Epithelial cell of prostate (primary cell): Measurements from ENCODE around the gene CDH13.

Experiments used
- DNase-seq: peaks from one replicate; pipeline ENCODE4 v3.0.0-alpha.2; 2011; ENCODE audit warnings: low read depth, low spot score
- H3K27ac ChIP-seq: fragments of 450-650 bp; 2 replicates; pipeline ENCODE4 v1.5.1; 2017; ENCODE audit warnings: mild to moderate bottlenecking

Gene CDH13

GRCh38 chr16:83300326-83300725 lies 673.6 kb downstream of the CDH13 start:
- DNase-seq: no peak
- H3K27ac ChIP-seq: no peak overlapping the region

DNA sequence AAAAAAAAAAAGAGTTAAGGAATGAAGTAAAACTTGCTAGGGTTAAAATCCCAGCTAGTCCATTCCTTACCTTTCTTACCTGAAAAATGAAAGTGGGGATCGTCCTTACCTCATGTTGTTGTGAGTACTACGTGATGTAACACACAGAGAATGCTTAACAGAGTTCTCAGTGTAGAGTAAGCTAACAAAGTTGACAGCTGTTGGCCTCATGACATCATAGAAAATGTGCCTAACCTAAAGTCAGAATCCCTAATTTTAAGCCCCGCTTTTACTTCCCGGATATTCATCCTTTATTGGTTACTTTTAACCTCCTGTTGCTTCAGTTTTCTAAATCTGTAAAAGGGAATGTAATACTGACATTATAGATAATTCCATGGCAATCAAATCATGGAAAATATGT lies 675.2 kb downstream of the CDH13 start:
- no peak for DNase-seq
- H3K27ac ChIP-seq: no peak overlapping the region

DNA sequence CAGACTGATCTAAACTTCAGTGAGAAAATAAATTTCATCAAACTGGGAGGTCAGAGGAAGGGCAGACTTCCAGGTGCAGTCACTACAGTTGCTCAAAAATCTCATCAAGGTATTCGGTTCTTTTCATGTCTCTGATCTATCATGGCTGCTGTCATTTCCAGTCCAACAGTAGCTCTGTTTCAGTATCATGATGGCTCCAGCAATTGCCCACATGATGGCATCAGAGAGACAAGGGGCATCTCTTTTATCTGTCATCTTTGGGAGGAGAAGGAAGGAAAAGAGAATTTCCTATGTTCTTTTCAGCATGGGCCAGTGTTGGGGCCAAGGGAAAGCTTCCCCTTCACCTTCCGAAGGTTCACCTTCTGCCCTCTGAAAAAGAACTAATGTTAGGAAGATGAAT lies 676.1 kb downstream of the CDH13 start:
- H3K27ac ChIP-seq: no peak overlapping the region
- no peak for DNase-seq

- peak; percentile 27 for DNase-seq
- no peak overlapping the region for H3K27ac ChIP-seq
Measured at GRCh38 chr16:83305092-83305491, 678.3 kb downstream of the CDH13 start.

GRCh38 chr16:83306961-83307593 lies 680.3 kb downstream of the CDH13 start:
- no peak for DNase-seq
- no peak overlapping the region for H3K27ac ChIP-seq

DNA sequence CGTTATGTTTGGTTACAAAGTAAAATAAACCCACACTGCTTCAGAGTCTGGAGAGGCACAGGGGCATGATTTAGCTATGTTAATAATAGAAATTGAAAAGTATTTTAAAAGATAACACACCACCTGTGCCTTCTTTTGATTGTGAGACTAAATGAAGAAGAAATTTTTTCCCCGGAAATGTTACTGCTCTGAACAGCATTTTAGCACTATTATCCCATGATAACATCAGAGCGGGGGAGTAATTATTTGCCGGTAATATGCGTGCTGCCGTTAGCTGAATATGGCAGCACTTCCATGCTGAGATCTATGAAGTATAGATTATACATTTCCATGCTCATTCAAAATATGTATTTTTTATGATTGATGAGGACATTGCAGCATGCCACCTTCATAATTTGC lies 680.8 kb downstream of the CDH13 start:
- H3K27ac ChIP-seq: no peak overlapping the region
- no peak for DNase-seq

- no peak for DNase-seq
- H3K27ac ChIP-seq: no peak overlapping the region
Measured at GRCh38 chr16:83308414-83308813, 681.6 kb downstream of the CDH13 start.

- no peak for DNase-seq
- H3K27ac ChIP-seq: no peak overlapping the region
Measured at GRCh38 chr16:83310816-83311215, 684.0 kb downstream of the CDH13 start.

DNA sequence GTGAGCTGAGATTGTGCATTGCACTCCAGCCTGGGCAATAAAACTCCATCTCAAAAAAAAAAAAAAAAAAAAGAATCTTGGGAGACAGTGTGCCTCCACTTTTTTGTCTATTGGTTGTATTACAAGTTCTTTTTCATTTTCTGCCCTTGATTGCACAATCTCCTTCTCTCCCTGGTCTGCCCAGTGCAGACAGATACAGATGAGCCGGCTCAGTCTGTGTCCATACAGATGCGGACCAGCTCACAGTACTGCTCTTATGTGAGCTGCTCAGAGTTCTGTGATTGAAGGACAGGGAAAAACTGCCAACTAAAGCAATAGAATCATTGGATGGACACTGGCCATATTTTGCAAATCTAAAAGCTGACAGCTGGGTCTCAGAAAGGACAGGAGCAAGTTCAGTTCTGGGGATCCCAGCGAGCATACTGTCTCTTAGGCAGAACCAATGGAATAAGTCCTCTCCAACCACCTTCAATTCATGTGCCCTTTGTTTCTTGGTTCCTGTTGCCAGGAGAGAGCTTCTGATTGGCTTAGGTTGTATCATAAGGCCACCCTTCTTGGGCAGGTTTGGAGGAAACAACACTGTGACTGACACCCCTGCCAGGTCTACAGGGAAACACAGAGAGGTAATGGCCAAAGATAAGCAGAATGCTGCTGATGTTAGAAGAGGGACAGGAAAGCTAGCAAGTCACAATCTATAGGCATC lies 685.4 kb downstream of the CDH13 start:
- H3K27ac ChIP-seq: no peak overlapping the region
- no peak for DNase-seq

GRCh38 chr16:83312718-83313245 lies 686.0 kb downstream of the CDH13 start:
- H3K27ac ChIP-seq: no peak overlapping the region
- DNase-seq: no peak

DNA sequence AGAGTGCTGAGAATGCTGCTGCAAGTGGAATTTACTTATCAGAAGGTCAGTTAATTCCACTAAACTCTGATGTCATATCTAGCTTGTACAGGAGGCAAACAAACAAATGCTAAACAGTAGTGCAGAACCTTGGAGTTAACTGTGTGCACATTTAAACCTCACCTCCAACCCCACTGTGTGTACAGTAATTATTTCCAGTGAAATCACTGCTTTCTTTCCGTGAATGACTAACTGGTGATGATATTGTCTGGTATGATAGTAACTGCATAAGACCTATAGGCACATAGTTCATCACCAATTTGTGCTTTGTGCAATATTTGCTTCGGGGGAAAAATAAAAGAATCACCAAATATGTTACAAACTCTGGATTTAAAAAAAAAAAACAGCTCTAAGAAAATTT lies 688.5 kb downstream of the CDH13 start:
- H3K27ac ChIP-seq: no peak overlapping the region
- DNase-seq: no peak

DNA sequence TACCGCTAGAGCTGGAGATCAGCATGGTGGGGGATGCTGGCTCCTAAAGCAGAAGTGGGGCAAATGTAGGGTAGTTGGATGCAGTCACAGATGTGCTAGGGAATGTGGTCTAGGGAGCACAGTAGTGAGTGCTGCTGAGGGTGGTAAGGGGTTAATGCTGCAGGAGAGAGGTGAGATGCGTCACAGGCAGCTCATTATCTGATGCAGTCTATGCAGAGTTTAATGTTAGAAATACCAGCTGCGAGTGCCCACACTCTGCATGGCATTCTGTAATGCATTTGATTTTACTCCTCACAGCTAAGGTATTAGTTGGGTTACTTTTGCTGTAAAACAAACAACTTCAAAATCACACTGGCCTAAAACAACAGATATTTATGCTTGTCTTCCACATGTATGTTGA lies 689.7 kb downstream of the CDH13 start:
- H3K27ac ChIP-seq: no peak overlapping the region
- DNase-seq: no peak

DNA sequence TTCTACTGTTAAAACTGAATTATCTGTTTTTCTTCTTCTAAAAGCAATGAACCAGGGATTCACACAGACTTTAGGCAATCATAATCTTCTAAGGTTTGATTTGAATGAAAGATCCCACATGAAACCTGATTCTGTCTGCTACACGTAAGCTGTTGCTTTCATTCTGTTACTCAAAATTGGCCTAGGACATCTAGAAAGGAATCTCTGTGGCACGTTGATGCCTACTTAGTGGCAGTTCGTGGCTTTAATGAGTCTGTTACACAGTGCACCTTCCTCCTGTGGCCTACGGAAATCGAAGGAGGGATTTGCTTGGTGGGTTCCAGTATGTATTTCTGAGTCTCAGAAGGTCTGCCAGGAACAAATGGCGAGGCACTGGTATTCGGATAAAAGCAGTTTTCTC lies 691.6 kb downstream of the CDH13 start:
- no peak for DNase-seq
- H3K27ac ChIP-seq: no peak overlapping the region

DNA sequence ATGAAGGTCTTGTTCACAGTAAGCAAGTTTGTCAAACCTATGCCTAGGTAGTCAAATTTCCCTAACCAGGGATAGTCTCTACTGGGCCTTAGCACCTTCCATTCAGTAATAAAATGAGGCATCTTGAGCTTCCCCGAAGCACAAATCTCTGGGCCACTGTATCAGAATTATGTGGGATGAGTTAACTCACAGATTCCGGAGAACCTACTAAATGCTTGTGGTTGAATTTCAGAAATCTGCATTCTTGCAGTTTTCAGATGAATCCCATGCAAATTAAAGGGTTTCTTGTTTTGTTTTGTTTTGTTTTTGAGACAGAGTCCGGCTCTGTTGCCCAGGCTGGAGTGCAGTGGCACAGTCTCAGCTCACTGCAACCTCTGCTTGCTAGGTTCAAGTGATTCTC lies 702.2 kb downstream of the CDH13 start:
- H3K27ac ChIP-seq: no peak overlapping the region
- DNase-seq: no peak

GRCh38 chr16:83329441-83329840 lies 702.7 kb downstream of the CDH13 start:
- no peak overlapping the region for H3K27ac ChIP-seq
- DNase-seq: no peak

- DNase-seq: no peak
- no peak overlapping the region for H3K27ac ChIP-seq
Measured at GRCh38 chr16:83330251-83330650, 703.5 kb downstream of the CDH13 start.

GRCh38 chr16:83335076-83335475 lies 708.3 kb downstream of the CDH13 start:
- no peak overlapping the region for H3K27ac ChIP-seq
- no peak for DNase-seq

DNA sequence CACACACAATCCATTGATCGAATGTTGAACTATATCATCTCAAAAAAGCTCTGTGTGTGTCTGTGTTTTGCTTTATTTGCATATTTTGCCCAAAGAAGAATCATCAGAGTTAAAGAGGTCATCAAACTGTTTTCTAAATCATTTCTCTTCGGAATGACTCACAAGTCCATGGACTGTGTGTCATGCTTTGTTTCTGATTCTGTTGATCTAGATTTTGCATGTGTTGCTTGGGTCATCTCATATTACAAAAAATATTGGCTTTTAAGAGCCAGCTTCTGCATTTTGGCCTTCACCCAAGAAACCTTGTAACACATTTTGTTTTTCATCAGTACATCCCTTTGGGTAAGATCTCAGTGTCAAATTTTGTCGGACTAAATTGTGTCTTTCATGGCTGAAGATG lies 709.8 kb downstream of the CDH13 start:
- DNase-seq: peak; percentile 49
- H3K27ac ChIP-seq: no peak overlapping the region

DNA sequence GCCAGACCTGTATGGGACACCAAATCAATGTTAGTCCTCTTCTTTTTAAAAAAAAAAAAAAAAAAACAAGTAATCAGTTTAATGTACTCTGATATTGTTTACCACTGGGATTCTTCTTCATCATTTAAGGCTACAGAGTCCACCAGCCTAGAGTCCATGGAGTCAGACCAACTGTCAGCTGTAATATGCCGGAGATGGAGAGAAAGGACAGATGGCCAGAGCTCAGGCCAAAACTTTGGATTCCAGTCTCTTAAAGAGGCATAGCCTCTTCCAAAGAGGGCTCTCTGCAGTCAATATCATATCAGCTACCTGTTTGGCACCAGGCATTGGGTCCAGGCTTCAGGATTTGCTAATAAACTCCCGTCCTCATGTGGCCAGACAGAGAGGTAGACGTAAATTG lies 711.4 kb downstream of the CDH13 start:
- no peak overlapping the region for H3K27ac ChIP-seq
- no peak for DNase-seq

- no peak for DNase-seq
- no peak overlapping the region for H3K27ac ChIP-seq
Measured at GRCh38 chr16:83338941-83339340, 712.2 kb downstream of the CDH13 start.

- no peak overlapping the region for H3K27ac ChIP-seq
- no peak for DNase-seq
Measured at GRCh38 chr16:83343935-83344366, 717.2 kb downstream of the CDH13 start.
